ENCODE data around the gene OR8B3.
"Not testable (repeated sequence)": the region's sequence is repeated elsewhere in the genome, so short reads cannot be mapped to it uniquely, and the experiment has no call there.

OR8B3 gene

DNA sequence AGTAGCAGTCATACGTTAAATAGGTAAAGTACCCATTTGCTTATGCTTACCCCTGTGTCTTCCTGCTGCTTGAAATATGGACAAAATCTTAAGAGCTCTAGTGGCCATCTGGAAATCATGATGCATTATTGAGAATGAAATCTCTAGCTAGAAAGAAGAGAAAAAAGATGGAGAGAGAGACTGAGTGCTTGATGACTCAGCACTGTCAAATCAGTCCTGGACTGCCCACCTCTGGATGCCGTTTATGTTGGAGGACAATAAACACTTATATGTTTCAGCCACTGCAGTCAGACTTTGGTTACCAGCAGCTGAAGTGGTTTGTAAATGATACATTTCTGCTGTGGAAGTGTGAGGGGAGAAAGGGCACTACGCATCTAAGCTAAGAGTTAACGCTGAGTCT is 22.2 kb upstream of the OR8B3 start:
- no peak for TF ChIP-seq CTCF (IDR thresholded peaks at IDR 0.05)
- H3K9me3 ChIP-seq = no peaks in the 10 kb centered on the region

GRCh38 chr11:124415356-124415923 is 16.6 kb upstream of the OR8B3 start:
- Histone ChIP-seq H3K27me3 (peaks cover 19% of the 10 kb centered on the region), H3K4me1 (ENCODE audit: control insufficient read depth in 1 of 2, insufficient read depth in 1 of 2, low read depth in 1 of 2, low read length in 1 of 2) (no peaks in the 10 kb centered on the region), H3K9me3 (no peaks in the 10 kb centered on the region), H3K36me3 (no peaks in the 10 kb centered on the region), H3K4me3 (ENCODE audit: low read depth in 1 of 2, low read length in 1 of 2) (no peak overlapping the region), H3K27ac (no peak overlapping the region)
- no peak for TF ChIP-seq CTCF (IDR thresholded peaks at IDR 0.05)

More for the DNA sequence above, 22.2 kb upstream of the OR8B3 start:
- no peak overlapping the region for H3K4me3 ChIP-seq (ENCODE audit: low read depth in 1 of 2, low read length in 1 of 2)
- H3K27me3 ChIP-seq = peaks cover 25% of the 10 kb centered on the region
- no peak overlapping the region for H3K27ac ChIP-seq
- H3K4me1 ChIP-seq (ENCODE audit: control insufficient read depth in 1 of 2, insufficient read depth in 1 of 2, low read depth in 1 of 2, low read length in 1 of 2) = no peaks in the 10 kb centered on the region
- H3K36me3 ChIP-seq = no peaks in the 10 kb centered on the region

DNA sequence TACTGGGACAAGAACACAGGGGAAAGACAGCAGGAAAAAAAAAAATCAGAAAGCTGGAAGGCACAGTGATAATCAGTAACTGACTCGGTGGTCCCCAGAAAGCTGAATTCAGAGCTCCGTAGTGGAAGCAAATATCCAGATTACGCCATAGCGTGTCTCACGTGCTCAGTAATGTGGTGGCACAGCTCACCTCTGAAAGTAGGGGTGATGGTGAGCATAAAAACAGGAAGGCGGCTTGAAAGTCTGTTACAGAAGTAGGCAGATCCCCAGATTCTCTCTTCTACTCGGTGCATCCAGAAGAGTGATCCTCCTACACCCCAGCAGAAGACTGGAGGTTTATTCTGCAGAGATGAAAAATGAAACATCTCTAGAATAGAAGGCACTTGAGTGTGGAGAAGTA is 11.1 kb upstream of the OR8B3 start:
- Histone ChIP-seq H3K27me3 (peaks cover 32% of the 10 kb centered on the region), H3K4me3 (ENCODE audit: low read depth in 1 of 2, low read length in 1 of 2) (no peak overlapping the region), H3K4me1 (ENCODE audit: control insufficient read depth in 1 of 2, insufficient read depth in 1 of 2, low read depth in 1 of 2, low read length in 1 of 2) (no peaks in the 10 kb centered on the region), H3K27ac (no peak overlapping the region), H3K9me3 (no peaks in the 10 kb centered on the region), H3K36me3 (no peaks in the 10 kb centered on the region)
- TF ChIP-seq CTCF (IDR thresholded peaks at IDR 0.05) = no peak

GRCh38 chr11:124405581-124405980 is 6.8 kb upstream of the OR8B3 start:
- Histone ChIP-seq H3K27me3 (peaks cover 37% of the 10 kb centered on the region), H3K4me1 (ENCODE audit: control insufficient read depth in 1 of 2, insufficient read depth in 1 of 2, low read depth in 1 of 2, low read length in 1 of 2) (no peaks in the 10 kb centered on the region), H3K27ac (no peak overlapping the region), H3K36me3 (no peaks in the 10 kb centered on the region), H3K9me3 (no peaks in the 10 kb centered on the region), H3K4me3 (ENCODE audit: low read depth in 1 of 2, low read length in 1 of 2) (no peak overlapping the region)
- TF ChIP-seq CTCF (IDR thresholded peaks at IDR 0.05) = no peak

DNA sequence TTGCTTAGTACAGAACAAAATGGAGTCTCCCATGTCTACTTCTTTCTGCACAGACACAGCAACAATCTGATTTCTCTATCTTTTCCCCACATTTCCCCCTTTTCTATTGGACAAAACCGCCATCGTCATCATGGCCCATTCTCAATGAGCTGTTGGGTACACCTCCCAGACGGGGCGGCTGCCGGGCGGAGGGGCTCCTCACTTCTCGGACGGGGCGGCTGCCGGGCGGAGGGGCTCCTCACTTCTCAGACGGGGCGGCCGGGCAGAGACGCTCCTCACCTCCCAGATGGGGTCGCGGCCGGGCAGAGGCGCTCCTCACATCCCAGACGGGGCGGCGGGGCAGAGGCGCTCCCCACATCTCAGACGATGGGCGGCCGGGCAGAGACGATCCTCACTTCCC is 4.4 kb upstream of the OR8B3 start:
- H3K27me3 ChIP-seq = peaks cover 28% of the 10 kb centered on the region
- not testable (repeated sequence) for H3K27ac ChIP-seq; H3K36me3 ChIP-seq; H3K4me3 ChIP-seq (ENCODE audit: low read depth in 1 of 2, low read length in 1 of 2); H3K4me1 ChIP-seq (ENCODE audit: control insufficient read depth in 1 of 2, insufficient read depth in 1 of 2, low read depth in 1 of 2, low read length in 1 of 2); H3K9me3 ChIP-seq

DNA sequence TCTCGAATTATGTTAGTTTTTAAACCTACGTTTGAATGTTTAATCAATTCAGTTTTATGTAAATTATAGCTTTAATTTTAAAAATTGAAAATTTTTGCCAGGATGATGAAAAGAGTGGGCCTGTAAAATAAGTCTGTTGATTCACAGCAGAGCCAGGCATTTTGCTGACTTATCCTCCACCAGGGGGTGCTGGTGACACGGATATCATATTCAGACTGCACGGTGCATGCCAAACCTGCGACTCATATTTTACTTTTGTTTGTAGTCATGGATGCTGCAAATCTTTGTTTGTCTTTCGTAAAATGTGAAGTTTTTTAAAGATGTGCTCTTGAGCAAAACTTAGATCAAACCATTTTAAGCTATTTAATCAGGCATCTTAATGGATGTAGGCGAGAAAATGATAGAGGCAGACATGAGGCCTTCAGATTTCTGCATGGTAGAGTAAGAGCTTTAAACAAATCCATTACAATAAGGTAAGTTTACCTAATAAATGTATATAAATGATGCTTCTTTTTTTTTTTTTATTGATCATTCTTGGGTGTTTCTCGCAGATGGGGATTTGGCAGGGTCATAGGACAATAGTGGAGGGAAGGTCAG is 3.6 kb upstream of the OR8B3 start:
- peaks cover 23% of the 10 kb centered on the region for H3K27me3 ChIP-seq
- no peaks in the 10 kb centered on the region for H3K36me3 ChIP-seq
- TF ChIP-seq CTCF (IDR thresholded peaks at IDR 0.05) = no peak
- no peak overlapping the region for H3K27ac ChIP-seq
- H3K4me3 ChIP-seq (ENCODE audit: low read depth in 1 of 2, low read length in 1 of 2) = no peak overlapping the region
- no peaks in the 10 kb centered on the region for H3K4me1 ChIP-seq (ENCODE audit: control insufficient read depth in 1 of 2, insufficient read depth in 1 of 2, low read depth in 1 of 2, low read length in 1 of 2)
- no peaks in the 10 kb centered on the region for H3K9me3 ChIP-seq

DNA sequence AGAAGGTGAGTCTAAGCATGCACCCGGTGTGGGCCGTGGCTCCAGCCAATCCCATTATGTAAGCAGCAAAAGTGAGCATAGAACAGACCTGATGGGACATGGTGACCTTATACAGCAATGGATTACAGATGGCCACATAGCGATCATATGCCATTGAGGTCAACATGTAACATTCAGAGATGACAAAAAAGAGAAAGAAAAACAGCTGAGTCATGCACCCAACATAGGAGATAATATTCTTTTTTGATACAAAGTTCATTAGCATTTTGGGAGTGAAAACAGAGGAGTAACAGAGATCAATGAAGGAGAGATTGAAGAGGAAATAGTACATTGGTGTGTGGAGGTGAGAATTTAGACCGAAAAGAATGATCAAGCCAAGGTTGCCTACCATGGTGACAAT is 2.0 kb downstream of the OR8B3 start:
- not testable (repeated sequence) for H3K36me3 ChIP-seq; H3K27me3 ChIP-seq; H3K4me3 ChIP-seq (ENCODE audit: low read depth in 1 of 2, low read length in 1 of 2); H3K9me3 ChIP-seq; H3K27ac ChIP-seq; H3K4me1 ChIP-seq (ENCODE audit: control insufficient read depth in 1 of 2, insufficient read depth in 1 of 2, low read depth in 1 of 2, low read length in 1 of 2)

All from neutrophil (primary cell).